PC-9 (cell line): Measurements from ENCODE around the gene TP53RK. TPM values are rescaled to one million over a fixed set of nuclear protein-coding genes. Genes with fewer than 3 reads are reported as not detected.

ENCODE experiments used
- BruUV-seq: library from RNA; stranded (reverse); fragments of 400-500 nt; replicated peaks from 2 replicates; lab custom pipeline; 2021; lab: Mats Ljungman, UMichigan
- CTCF ChIA-PET: fragments of 300-600 bp; sonication (Branson Sonifier 250); formaldehyde crosslinking; loops from one replicate; lab custom pipeline; 2022; ENCODE audit warnings: antibody characterized with exemption; lab: Charles Lee
- POLR2A ChIA-PET: fragments of 300-600 bp; sonication (Branson Sonifier 250); formaldehyde crosslinking; loops from one replicate; lab custom pipeline; 2022; ENCODE audit warnings: antibody characterized with exemption; ENCODE audit not compliant: unreplicated experiment; lab: Charles Lee
- DNase-seq, 2 experiments: peaks; one replicate each; pipeline versions ENCODE4 v3.0.0 to v3.0.0-alpha.2; 2015 to 2022; ENCODE audit warnings: mixed read lengths in 1 of 2
- H2AFZ ChIP-seq: fragments of 200-600 bp; sonication (generic); 2 replicates; pipeline ENCODE4 v1.8.1; 2017; ENCODE audit warnings: antibody characterized with exemption
- H3F3A ChIP-seq: fragments of 200-600 bp; sonication (generic); 2 replicates; pipeline ENCODE4 v1.8.1; 2017; ENCODE audit warnings: antibody characterized with exemption, mild to moderate bottlenecking, low read depth; ENCODE audit not compliant: insufficient read depth
- H3K27ac ChIP-seq: fragments of 200-600 bp; sonication (generic); 2 replicates; pipeline ENCODE4 v1.6.1; 2016; ENCODE audit warnings: mixed run types
- H3K27me3 ChIP-seq: fragments of 200-600 bp; sonication (generic); 2 replicates; pipeline ENCODE4 v1.6.1; 2016; ENCODE audit warnings: low read depth, mixed run types; ENCODE audit not compliant: insufficient read depth
- H3K36me3 ChIP-seq: fragments of 200-600 bp; sonication (generic); 2 replicates; pipeline ENCODE4 v1.6.1; 2016; ENCODE audit warnings: low read depth, mixed run types
- H3K4me1 ChIP-seq: fragments of 200-600 bp; sonication (generic); replicated peaks from 2 replicates; pipeline ENCODE4 v1.6.1; 2016; ENCODE audit warnings: mixed run types; ENCODE audit not compliant: insufficient read depth
- H3K4me2 ChIP-seq: fragments of 200-600 bp; sonication (generic); 2 replicates; pipeline ENCODE4 v1.6.1; 2017; ENCODE audit warnings: mixed run types
- H3K4me3 ChIP-seq: fragments of 200-600 bp; sonication (generic); 2 replicates; pipeline ENCODE4 v1.6.1; 2016; ENCODE audit warnings: mixed run types
- H3K79me2 ChIP-seq: fragments of 200-600 bp; sonication (generic); 2 replicates; pipeline ENCODE4 v1.6.1; 2017; ENCODE audit warnings: low read depth, mixed run types
- H3K9me2 ChIP-seq: fragments of 200-600 bp; sonication (generic); 2 replicates; pipeline ENCODE4 v1.8.1; 2017; ENCODE audit warnings: mild to moderate bottlenecking; ENCODE audit not compliant: insufficient read depth
- H3K9me3 ChIP-seq: fragments of 200-600 bp; sonication (generic); 2 replicates; pipeline ENCODE4 v1.8.1; 2016; ENCODE audit warnings: low read depth; ENCODE audit not compliant: insufficient read depth
- H4K20me1 ChIP-seq: fragments of 200-600 bp; sonication (generic); 2 replicates; pipeline ENCODE4 v1.8.1; 2017; ENCODE audit not compliant: insufficient read depth
- CTCF ChIP-seq: fragments of 200-600 bp; sonication (generic); conservative IDR thresholded peaks from 2 replicates; pipeline ENCODE4 v1.6.1; 2017; ENCODE audit warnings: mixed run types, antibody characterized with exemption, mild to moderate bottlenecking, moderate library complexity
- EZH2 ChIP-seq: fragments of 200-600 bp; sonication (generic); IDR thresholded peaks from 2 replicates; pipeline ENCODE4 v1.8.0; 2017; ENCODE audit warnings: antibody characterized with exemption, low read depth
- intact Hi-C: fragments of 100-400 bp; cut with micrococcal nuclease; formaldehyde crosslinking; loops from one replicate; pipeline ENCODE4 v1.10.0; 2022; ENCODE audit not compliant: unreplicated experiment
- total RNA-seq: library from RNA; stranded (reverse); gene quantifications from 2 replicates; pipeline ENCODE4 v1.2.3, GENCODE V29; 2021

TP53RK gene
- total RNA-seq, 1 experiment from 2014 or later: 10.4 TPM

GRCh38 chr20:46640044-46640443 lies 49.2 kb downstream of the TP53RK start:
- Histone ChIP-seq H3K4me2 (no peak overlapping the region), H3F3A (no peaks in the 10 kb centered on the region), H3K27ac (no peak overlapping the region), H3K4me1 (peaks cover 13% of the 10 kb centered on the region), H3K9me2 (no peaks in the 10 kb centered on the region), H3K9me3 (no peaks in the 10 kb centered on the region), H3K36me3 (no peaks in the 10 kb centered on the region), H3K79me2 (no peaks in the 10 kb centered on the region), H2AFZ (no peak overlapping the region), H3K27me3 (no peaks in the 10 kb centered on the region), H4K20me1 (no peaks in the 10 kb centered on the region), H3K4me3 (no peak overlapping the region)
- ChIA-PET POLR2A (no interaction called here), CTCF (no interaction called here)
- no peak for DNase-seq
- no TSS peak for BruUV-seq
- no peak for TF ChIP-seq EZH2
- no peak for TF ChIP-seq CTCF
- intact Hi-C loops: no loop called here

DNA sequence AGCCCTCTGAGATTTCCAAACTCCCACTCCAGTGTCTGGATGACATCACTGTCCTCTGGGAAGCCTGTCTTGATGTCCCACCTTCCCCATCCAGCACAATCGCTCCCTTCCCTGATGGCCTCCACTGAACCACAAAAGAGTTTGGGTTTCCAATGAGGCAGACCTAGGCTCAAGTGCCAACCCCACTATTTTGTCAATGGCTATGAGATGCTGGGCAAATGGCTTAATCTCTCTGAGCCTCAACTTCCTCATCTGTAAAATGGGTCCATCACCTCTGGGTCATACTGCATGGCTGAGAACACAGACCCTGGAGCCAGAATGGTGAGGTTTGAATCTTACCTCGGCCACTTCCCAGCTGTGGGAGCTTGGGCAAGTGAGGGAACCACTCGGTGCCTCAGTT lies 49.7 kb downstream of the TP53RK start:
- intact Hi-C loops: no loop called here
- no peak overlapping the region for H2AFZ ChIP-seq
- no peak for DNase-seq
- H3K27me3 ChIP-seq: no peaks in the 10 kb centered on the region
- TF ChIP-seq EZH2 (no peak), CTCF (no peak)
- H3K9me2 ChIP-seq: no peaks in the 10 kb centered on the region
- peaks cover 13% of the 10 kb centered on the region for H3K4me1 ChIP-seq
- ChIA-PET CTCF (no interaction called here), POLR2A (no interaction called here)
- no peaks in the 10 kb centered on the region for H3K9me3 ChIP-seq
- no peaks in the 10 kb centered on the region for H4K20me1 ChIP-seq
- no peaks in the 10 kb centered on the region for H3K79me2 ChIP-seq
- H3K4me3 ChIP-seq: no peak overlapping the region
- H3F3A ChIP-seq: no peaks in the 10 kb centered on the region
- H3K4me2 ChIP-seq: no peak overlapping the region
- H3K36me3 ChIP-seq: no peaks in the 10 kb centered on the region
- no peak overlapping the region for H3K27ac ChIP-seq
- BruUV-seq: no TSS peak

DNA sequence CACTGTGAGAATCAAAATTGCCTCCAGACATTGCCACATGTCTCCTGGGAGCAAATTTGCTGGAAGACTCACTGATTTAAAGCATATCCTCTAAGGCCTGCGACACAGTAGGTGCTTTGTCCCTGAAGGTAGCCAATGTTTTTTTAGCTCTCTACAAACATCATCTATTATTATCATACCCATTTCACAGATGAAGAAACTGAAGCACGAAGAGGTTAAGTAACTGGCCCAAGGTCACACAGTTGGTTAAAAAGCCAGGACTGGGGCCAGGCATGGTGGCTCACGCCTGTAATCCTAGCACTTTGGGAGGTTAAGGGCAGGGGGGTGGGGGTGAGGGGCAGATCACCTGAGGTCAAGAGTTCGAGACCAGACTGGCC lies 50.4 kb downstream of the TP53RK start:
- intact Hi-C loops: no loop called here
- Histone ChIP-seq H4K20me1 (no peaks in the 10 kb centered on the region), H3F3A (no peaks in the 10 kb centered on the region), H3K36me3 (no peaks in the 10 kb centered on the region), H3K27ac (no peak overlapping the region), H3K27me3 (no peaks in the 10 kb centered on the region), H3K4me3 (no peak overlapping the region), H3K4me2 (no peak overlapping the region), H3K79me2 (no peaks in the 10 kb centered on the region), H3K9me3 (no peaks in the 10 kb centered on the region), H3K9me2 (no peaks in the 10 kb centered on the region), H3K4me1 (peaks cover 13% of the 10 kb centered on the region), H2AFZ (no peak overlapping the region)
- ChIA-PET CTCF (no interaction called here), POLR2A (no interaction called here)
- no TSS peak for BruUV-seq
- no peak for DNase-seq
- TF ChIP-seq EZH2 (no peak), CTCF (no peak)
